WERI-Rb-1 (cell line): ENCODE results near the gene ISCU.
A peak's percentile ranks its signal among the peaks of the same experiment; 100 is the strongest.

ENCODE experiments used
- DNase-seq: peaks from one replicate; pipeline ENCODE4 v3.0.0-alpha.2; 2020
- H3K27ac ChIP-seq: fragments of 250-450 bp; sonication (Bioruptor Pico); 2 replicates; pipeline ENCODE4 v1.5.1; 2020; ENCODE audit warnings: mild to moderate bottlenecking, moderate library complexity
- H3K27me3 ChIP-seq: fragments of 250-450 bp; sonication (Bioruptor Pico); 2 replicates; pipeline ENCODE4 v1.5.1; 2021; ENCODE audit warnings: mild to moderate bottlenecking, low read depth, moderate library complexity; ENCODE audit not compliant: insufficient read depth, severe bottlenecking
- H3K36me3 ChIP-seq: fragments of 250-450 bp; sonication (Bioruptor Pico); 2 replicates; pipeline ENCODE4 v1.5.1; 2020; ENCODE audit warnings: mild to moderate bottlenecking, moderate library complexity
- H3K4me3 ChIP-seq: 2 replicates; pipeline ENCODE4 v1.5.1; 2011; ENCODE audit warnings: low read depth, mild to moderate bottlenecking, control low read depth, low read length
- H3K9me3 ChIP-seq: fragments of 250-450 bp; sonication (Bioruptor Pico); 2 replicates; pipeline ENCODE4 v1.5.1; 2021; ENCODE audit warnings: mild to moderate bottlenecking, moderate library complexity; ENCODE audit not compliant: severe bottlenecking
- CTCF ChIP-seq: IDR thresholded peaks from 2 replicates; pipeline ENCODE4 v1.5.1; 2011; ENCODE audit warnings: low read depth, mild to moderate bottlenecking, control low read depth, inconsistent platforms, low read length

The ISCU gene

DNA sequence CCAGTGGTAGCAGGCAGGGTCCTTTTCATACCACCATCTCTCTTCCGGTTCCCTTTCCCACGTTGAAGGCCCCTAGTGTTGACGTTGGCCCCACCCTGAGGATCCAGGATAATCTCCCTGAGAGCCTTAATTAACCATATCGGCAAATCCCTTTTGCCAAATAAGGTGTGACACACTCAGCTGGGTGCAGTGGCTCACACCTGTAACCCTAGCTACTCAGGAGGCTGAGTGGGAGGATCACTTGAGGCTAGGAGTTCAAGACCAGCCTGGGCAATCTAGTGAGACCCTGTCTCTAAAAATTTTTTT lies 38.3 kb downstream of the ISCU start:
- Histone ChIP-seq H3K36me3 (no peaks in the 10 kb centered on the region), H3K9me3 (no peaks in the 10 kb centered on the region), H3K27ac (no peak overlapping the region), H3K4me3 (no peak overlapping the region), H3K27me3 (no peaks in the 10 kb centered on the region)
- no peak for TF ChIP-seq CTCF
- DNase-seq, result peak; percentile 43

DNA sequence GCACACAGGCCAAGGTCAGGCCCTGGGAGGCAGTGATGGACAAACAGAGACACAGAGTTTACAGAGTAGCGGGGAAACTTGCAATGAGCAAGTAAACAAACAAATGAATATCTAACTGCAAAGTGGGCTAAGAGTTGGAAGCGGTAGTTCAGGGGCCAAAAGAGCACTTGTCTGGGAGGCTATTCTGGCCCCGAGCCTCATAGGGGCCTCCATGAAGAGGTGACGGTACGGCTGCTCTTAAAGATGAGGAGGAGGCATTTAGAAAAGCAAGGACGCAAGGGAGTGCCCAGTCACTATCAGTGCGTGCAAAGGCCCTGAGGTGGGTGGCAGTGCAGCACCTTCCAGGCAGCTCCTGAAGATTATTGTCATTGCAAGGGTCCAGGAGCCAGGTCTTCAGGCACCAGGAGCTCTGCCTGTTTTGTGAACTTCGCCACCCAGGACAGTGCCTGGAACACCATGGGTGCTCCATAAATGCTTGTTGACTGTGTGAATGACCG lies 39.9 kb downstream of the ISCU start:
- no peak for TF ChIP-seq CTCF
- no peak for DNase-seq
- Histone ChIP-seq H3K36me3 (no peaks in the 10 kb centered on the region), H3K27me3 (no peaks in the 10 kb centered on the region), H3K27ac (no peak overlapping the region), H3K4me3 (no peak overlapping the region), H3K9me3 (peaks cover 4% of the 10 kb centered on the region)

DNA sequence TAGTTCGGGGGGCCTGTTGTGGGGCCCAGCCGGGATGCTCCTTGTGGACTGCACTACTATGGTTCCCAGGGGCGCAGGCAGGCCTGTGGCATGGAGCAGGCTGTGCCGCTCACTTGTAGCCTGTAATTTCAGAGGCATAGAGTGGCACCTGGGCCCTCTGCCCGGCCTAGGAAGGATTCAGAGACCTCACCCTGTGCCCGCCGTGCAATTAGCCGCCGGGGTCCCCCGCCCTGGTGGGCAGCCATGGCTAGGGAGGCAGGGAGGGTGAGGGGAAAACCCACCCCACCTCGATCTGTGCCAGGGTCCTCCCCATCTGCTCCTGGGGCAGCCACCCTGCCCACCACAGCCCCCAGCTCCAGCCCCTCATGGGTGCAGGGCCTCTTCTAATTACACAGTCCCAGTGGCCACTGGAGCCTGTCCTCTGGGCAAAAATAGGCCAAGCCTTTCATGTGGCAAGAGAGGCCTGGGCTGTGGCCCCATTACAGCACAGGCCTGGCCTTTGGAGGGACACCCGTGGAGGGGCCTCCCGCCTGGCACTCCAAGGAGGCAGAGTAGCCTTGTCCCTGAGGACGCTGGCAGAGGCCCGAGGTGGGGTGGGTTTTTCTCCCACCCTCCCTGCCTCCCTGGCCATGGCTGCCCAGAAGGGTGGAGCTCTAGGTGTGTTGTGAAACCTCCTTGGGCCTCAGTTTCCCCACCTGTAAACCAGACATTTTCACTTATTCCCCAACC lies 40.7 kb downstream of the ISCU start:
- DNase-seq, result no peak
- TF ChIP-seq CTCF, result no peak

GRCh38 chr12:108603743-108604142 lies 41.3 kb downstream of the ISCU start:
- Histone ChIP-seq H3K27me3 (no peaks in the 10 kb centered on the region), H3K27ac (no peak overlapping the region), H3K4me3 (no peak overlapping the region), H3K9me3 (peaks cover 4% of the 10 kb centered on the region), H3K36me3 (no peaks in the 10 kb centered on the region)
- TF ChIP-seq CTCF, result no peak
- no peak for DNase-seq

More for the DNA sequence above, 40.7 kb downstream of the ISCU start:
- H3K27ac ChIP-seq, result no peak overlapping the region
- H3K36me3 ChIP-seq, result no peaks in the 10 kb centered on the region
- peaks cover 4% of the 10 kb centered on the region for H3K9me3 ChIP-seq
- no peaks in the 10 kb centered on the region for H3K27me3 ChIP-seq
- H3K4me3 ChIP-seq, result no peak overlapping the region

GRCh38 chr12:108604208-108604941 lies 42.0 kb downstream of the ISCU start:
- no peak overlapping the region for H3K27ac ChIP-seq
- no peak for DNase-seq

More at GRCh38 chr12:108604208-108604941, 42.0 kb downstream of the ISCU start:
- Histone ChIP-seq H3K9me3 (peaks cover 4% of the 10 kb centered on the region), H3K4me3 (no peak overlapping the region), H3K27me3 (no peaks in the 10 kb centered on the region), H3K36me3 (no peaks in the 10 kb centered on the region)
- no peak for TF ChIP-seq CTCF
